GM21737 (cell line): Measurements from ENCODE around the gene ZNF429.
"Not testable (repeated sequence)": the region's sequence is repeated elsewhere in the genome, so short reads cannot be mapped to it uniquely, and the experiment has no call there.

ENCODE experiments used
- ATAC-seq: cut with Tn5 transposase; IDR thresholded peaks from one replicate; pipeline ENCODE4 v1.9.1; 2021; ENCODE audit warnings: mild to moderate bottlenecking, moderate library complexity; ENCODE audit not compliant: unreplicated experiment

The ZNF429 gene

GRCh38 chr19:21587549-21587948, 82.1 kb downstream of the ZNF429 start:
- ATAC-seq: no peak

GRCh38 chr19:21588065-21588601, 82.7 kb downstream of the ZNF429 start:
- no peak for ATAC-seq

GRCh38 chr19:21590867-21591266, 85.5 kb downstream of the ZNF429 start:
- no peak for ATAC-seq

GRCh38 chr19:21593008-21593481, 87.6 kb downstream of the ZNF429 start:
- ATAC-seq: no peak

GRCh38 chr19:21593502-21593901, 88.1 kb downstream of the ZNF429 start:
- ATAC-seq: no peak

- no peak for ATAC-seq
Measured at GRCh38 chr19:21593934-21594820, 88.8 kb downstream of the ZNF429 start.

GRCh38 chr19:21595185-21595584, 89.8 kb downstream of the ZNF429 start:
- ATAC-seq: no peak

- no peak for ATAC-seq
Measured at GRCh38 chr19:21602082-21602658, 96.8 kb downstream of the ZNF429 start.

GRCh38 chr19:21602659-21603430, 97.4 kb downstream of the ZNF429 start:
- not testable (repeated sequence) for ATAC-seq

- no peak for ATAC-seq
Measured at GRCh38 chr19:21603431-21604231, 98.2 kb downstream of the ZNF429 start.

- ATAC-seq: no peak
Measured at GRCh38 chr19:21604351-21604926, 99.0 kb downstream of the ZNF429 start.
